ENCODE results near the gene SIRT5. TPM values are rescaled to one million over a fixed set of nuclear protein-coding genes. Genes with fewer than 3 reads are reported as not detected.

The SIRT5 gene
- total and polyA plus RNA-seq, 2 donors from 2014 or later, result 12.0 to 16.8 TPM

GRCh38 chr6:13538600-13538999 lies 35.8 kb upstream of the SIRT5 start:
- no peak overlapping the region for H3K4me3 ChIP-seq (ENCODE audit: low read length in 3 of 3)
- no peak overlapping the region for H3K9ac ChIP-seq (ENCODE audit: low read length in 3 of 3)
- H3K4me1 ChIP-seq (ENCODE audit: control insufficient read depth in 2 of 3, insufficient read depth in 2 of 3, low read depth in 1 of 3, low read length in 3 of 3), result no peaks in the 10 kb centered on the region
- H3K9me3 ChIP-seq (ENCODE audit: control insufficient read depth in 2 of 3, insufficient read depth in 1 of 3, low read length in 3 of 3), result no peaks in the 10 kb centered on the region
- no peaks in the 10 kb centered on the region for H3K36me3 ChIP-seq (ENCODE audit: control insufficient read depth in 2 of 3, insufficient read depth in 3 of 3, low read length in 3 of 3)
- H3K27me3 ChIP-seq (ENCODE audit: control insufficient read depth, insufficient read depth, low read length), result no peaks in the 10 kb centered on the region
- no peak overlapping the region for H3K27ac ChIP-seq (ENCODE audit: low read depth in 2 of 2, low read length in 2 of 2)
- intact Hi-C loops (cut with DNase I), result loop anchor here (10.0 kb wide), 1 partner anchor 204 kb away; no protein-coding TSS in a partner anchor
- DNase-seq (no peak), FAIRE-seq (no peak)
- no peak for TF ChIP-seq CTCF (IDR thresholded peaks at IDR 0.05; ENCODE audit: borderline replicate concordance, extremely low read depth, insufficient read depth)

GRCh38 chr6:13539572-13539971 lies 34.8 kb upstream of the SIRT5 start:
- no peaks in the 10 kb centered on the region for H3K27me3 ChIP-seq (ENCODE audit: control insufficient read depth, insufficient read depth, low read length)
- no peak for DNase-seq
- H3K27ac ChIP-seq (ENCODE audit: low read depth in 2 of 2, low read length in 2 of 2), result no peak overlapping the region
- H3K4me3 ChIP-seq (ENCODE audit: low read length in 3 of 3), result no peak overlapping the region
- no peaks in the 10 kb centered on the region for H3K9me3 ChIP-seq (ENCODE audit: control insufficient read depth in 2 of 3, insufficient read depth in 1 of 3, low read length in 3 of 3)
- intact Hi-C loops (cut with DNase I), result loop anchor here (10.0 kb wide), 1 partner anchor 205 kb away; no protein-coding TSS in a partner anchor
- TF ChIP-seq CTCF (IDR thresholded peaks at IDR 0.05; ENCODE audit: borderline replicate concordance, extremely low read depth, insufficient read depth), result no peak
- H3K9ac ChIP-seq (ENCODE audit: low read length in 3 of 3), result no peak overlapping the region
- H3K4me1 ChIP-seq (ENCODE audit: control insufficient read depth in 2 of 3, insufficient read depth in 2 of 3, low read depth in 1 of 3, low read length in 3 of 3), result no peaks in the 10 kb centered on the region
- FAIRE-seq, result no peak
- H3K36me3 ChIP-seq (ENCODE audit: control insufficient read depth in 2 of 3, insufficient read depth in 3 of 3, low read length in 3 of 3), result no peaks in the 10 kb centered on the region

GRCh38 chr6:13541496-13541895 lies 32.9 kb upstream of the SIRT5 start:
- FAIRE-seq (no peak), DNase-seq (no peak)
- H3K9ac ChIP-seq (ENCODE audit: low read length in 3 of 3), result no peak overlapping the region
- no peak overlapping the region for H3K4me3 ChIP-seq (ENCODE audit: low read length in 3 of 3)
- intact Hi-C loops (cut with DNase I), result no loop called here
- no peak overlapping the region for H3K27ac ChIP-seq (ENCODE audit: low read depth in 2 of 2, low read length in 2 of 2)
- no peaks in the 10 kb centered on the region for H3K4me1 ChIP-seq (ENCODE audit: control insufficient read depth in 2 of 3, insufficient read depth in 2 of 3, low read depth in 1 of 3, low read length in 3 of 3)
- no peaks in the 10 kb centered on the region for H3K9me3 ChIP-seq (ENCODE audit: control insufficient read depth in 2 of 3, insufficient read depth in 1 of 3, low read length in 3 of 3)
- H3K36me3 ChIP-seq (ENCODE audit: control insufficient read depth in 2 of 3, insufficient read depth in 3 of 3, low read length in 3 of 3), result no peaks in the 10 kb centered on the region
- TF ChIP-seq CTCF (IDR thresholded peaks at IDR 0.05; ENCODE audit: borderline replicate concordance, extremely low read depth, insufficient read depth), result no peak
- no peaks in the 10 kb centered on the region for H3K27me3 ChIP-seq (ENCODE audit: control insufficient read depth, insufficient read depth, low read length)
